ENCODE measurements around the gene NTF4.
"Not testable (repeated sequence)": the region's sequence is repeated elsewhere in the genome, so short reads cannot be mapped to it uniquely, and the experiment has no call there.

The NTF4 gene

DNA sequence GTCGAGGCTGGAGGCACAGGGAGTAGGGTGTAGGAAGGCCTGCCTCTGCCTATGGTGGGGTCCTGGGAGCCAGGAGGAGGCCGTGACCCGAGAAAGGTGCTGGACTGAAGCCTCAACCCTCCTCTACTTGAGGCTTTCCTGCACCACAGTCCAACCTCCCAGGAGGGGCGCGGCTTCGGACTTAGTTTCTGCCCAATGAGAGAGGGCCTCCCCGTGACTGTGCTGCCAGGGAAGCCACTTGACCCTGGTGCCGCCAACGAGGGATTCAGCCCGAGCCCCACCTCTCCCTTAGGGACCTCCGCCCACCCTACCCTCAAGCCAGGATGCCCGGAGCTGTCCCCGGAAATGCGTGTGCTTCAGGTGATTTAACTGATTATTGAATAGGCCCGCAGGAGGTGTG lies 40.4 kb downstream of the NTF4 start, which contains the start of gene CGB3:
Gene CGB3, minus strand, starts transcription at position 101 of the 400 bp plus-strand sequence. CDS start 362 bp downstream, outside the sequence.
- DNase-seq (ENCODE audit: extremely low read depth in 1 of 2, low read depth in 1 of 2), result not testable (repeated sequence)

- DNase-seq (ENCODE audit: extremely low read depth in 1 of 2, low read depth in 1 of 2), result no peak
Measured at GRCh38 chr19:49022116-49022515, 42.5 kb downstream of the NTF4 start.

DNA sequence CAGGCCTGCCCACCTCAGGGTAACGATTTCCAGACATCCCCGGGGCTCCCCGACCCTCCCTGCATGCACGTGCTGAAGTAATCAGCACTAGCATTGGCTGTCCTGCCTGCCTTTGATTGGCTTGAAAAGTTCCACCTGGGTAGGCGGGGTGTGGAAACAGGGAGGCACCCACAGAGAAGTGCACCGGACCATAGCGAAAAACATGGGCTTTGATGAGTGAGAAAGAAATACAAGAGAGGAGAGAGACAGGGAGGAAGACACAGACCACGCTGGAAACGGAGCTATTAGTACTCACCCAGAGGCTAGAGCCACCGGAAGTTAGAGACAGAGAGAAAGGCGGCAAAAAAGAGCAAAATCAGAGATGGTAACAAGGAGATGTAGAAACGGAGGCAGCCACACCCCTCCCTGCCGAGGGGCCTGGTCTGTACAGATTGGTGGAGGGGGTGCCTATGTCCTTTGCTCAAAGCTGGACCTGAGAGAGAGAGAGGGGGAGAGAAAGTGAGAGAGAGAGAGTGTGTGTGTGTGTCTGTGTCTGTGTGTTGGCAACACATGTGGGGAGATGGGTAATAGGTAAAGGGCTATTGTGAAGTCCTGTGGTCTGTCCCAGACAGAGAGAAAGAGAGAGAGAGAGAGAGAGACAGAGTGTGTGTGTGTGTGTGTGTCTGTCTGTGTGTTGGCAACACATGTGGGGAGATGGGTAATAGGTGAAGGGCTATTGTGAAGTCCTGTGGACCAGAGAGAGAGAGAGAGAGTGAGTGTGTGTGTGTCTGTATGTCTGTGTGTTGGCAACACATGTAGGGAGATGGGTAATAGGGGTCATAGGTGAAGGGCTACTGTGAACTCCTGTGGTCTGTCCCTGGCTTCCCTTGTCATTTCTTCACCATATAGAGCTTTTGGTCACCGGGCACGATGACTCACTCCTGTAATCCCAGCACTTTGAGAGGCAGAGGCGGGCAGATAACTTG lies 43.4 kb downstream of the NTF4 start:
- DNase-seq (ENCODE audit: extremely low read depth in 1 of 2, low read depth in 1 of 2), result no peak

DNA sequence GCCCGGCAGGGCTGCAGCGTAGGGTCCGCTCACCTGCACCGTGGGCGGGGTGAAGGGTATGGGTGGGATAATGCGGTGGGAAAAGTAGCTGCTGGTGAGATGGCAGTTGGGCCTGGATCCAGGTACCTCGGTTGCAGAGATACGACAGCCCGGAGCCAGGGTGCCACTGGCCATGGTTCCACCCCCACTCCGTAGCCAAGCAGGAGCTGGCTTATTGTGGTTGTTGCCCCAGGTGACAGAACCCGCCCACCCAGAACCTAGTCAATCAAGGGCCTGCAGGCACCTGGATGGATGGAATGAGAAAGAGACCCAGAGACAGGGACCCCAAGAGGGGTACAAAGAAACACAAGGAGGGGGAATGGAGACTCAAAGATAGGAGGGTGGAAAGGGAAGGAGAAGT lies 44.3 kb downstream of the NTF4 start:
- no peak for DNase-seq (ENCODE audit: extremely low read depth in 1 of 2, low read depth in 1 of 2)

- peak in 1 of 2 donors; percentile 50 for DNase-seq (ENCODE audit: extremely low read depth in 1 of 2, low read depth in 1 of 2)
Measured at GRCh38 chr19:49019242-49019932, 45.2 kb downstream of the NTF4 start.

DNA sequence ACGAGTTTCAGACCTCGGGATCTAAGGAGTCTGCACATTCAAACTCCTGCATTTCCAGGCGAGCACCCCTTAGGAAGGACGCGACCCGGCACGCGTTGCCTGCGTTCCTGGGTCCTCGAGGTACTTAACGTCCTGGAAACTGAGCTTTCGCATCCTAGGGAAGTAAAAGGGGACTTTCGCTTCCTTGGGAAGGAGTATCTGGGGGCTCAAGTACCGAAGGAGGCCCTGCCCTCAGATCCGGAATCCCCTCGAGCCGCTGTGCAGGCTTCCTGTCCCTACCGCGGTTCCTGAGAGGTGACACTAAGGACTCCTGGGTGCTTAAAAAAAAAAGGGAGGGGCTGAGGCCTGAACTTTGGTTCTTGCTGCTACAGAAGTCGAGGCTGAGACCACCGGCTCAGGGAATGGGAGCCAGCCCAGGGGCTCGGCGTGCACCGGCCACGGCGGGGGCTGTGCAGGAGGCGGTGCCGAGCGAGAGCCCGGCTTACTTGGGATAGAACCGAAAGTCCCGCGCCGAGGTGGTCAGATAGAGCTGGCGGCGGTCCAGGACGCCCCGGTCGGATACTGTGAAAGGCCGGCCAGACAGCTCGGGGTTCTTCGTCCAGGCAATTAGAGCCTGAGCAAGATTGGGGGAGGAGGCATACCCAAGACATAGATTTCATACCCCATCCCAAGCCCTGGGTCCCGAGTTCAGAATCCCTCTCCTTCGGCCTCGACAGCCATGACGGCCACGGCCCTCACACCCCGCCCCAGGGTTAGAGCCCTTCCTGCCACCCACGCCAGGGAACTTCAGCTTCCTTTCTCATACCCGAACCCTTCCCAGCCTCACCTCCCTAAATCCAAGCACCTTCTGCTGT lies 46.0 kb downstream of the NTF4 start:
- not testable (repeated sequence) for DNase-seq (ENCODE audit: extremely low read depth in 1 of 2, low read depth in 1 of 2)

GRCh38 chr19:49017666-49018351 lies 46.8 kb downstream of the NTF4 start:
- DNase-seq (ENCODE audit: extremely low read depth in 1 of 2, low read depth in 1 of 2), result peak; percentile 29 to 58

DNA sequence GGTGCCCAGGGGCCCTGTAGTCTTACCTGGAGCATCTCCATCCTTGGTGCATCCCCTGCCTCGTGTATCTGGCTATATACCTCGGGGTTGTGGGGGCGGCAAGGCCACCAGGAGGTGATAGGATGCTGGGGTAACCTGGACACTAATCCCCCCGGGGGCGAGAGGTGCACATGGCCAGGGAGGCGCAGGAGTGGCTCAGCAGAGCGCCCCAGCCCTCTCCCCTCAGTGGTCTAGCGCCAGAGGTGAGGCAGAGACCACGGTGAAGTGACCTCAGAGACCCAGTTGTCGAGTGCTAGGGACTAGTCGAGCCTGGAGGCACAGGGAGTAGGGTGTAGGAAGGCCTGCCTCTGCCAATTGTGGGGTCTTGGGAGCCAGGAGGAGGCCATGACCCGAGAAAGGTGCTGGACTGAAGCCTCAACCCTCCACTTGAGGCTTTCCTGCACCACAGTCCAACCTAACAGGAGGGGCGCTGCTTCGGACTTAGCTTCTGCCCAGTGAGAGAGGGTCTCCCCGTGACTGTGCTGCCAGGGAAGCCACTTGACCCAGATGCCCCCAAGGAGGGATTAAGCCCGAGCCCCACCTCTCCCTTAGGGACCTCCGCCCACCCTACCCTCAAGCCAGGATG lies 47.5 kb downstream of the NTF4 start, which contains the start of gene LHB:
Gene LHB, minus strand, starts transcription at position 51 of the 625 bp plus-strand sequence. Its CDS starts 10 bp downstream, at position 41.
- DNase-seq (ENCODE audit: extremely low read depth in 1 of 2, low read depth in 1 of 2), result no peak

GRCh38 chr19:49016067-49016839 lies 48.4 kb downstream of the NTF4 start:
- no peak for DNase-seq (ENCODE audit: extremely low read depth in 1 of 2, low read depth in 1 of 2)

- no peak for DNase-seq (ENCODE audit: extremely low read depth in 1 of 2, low read depth in 1 of 2)
Measured at GRCh38 chr19:49014870-49015255, 49.8 kb downstream of the NTF4 start.

GRCh38 chr19:49014123-49014869 lies 50.3 kb downstream of the NTF4 start:
- DNase-seq (ENCODE audit: extremely low read depth in 1 of 2, low read depth in 1 of 2), result no peak

DNA sequence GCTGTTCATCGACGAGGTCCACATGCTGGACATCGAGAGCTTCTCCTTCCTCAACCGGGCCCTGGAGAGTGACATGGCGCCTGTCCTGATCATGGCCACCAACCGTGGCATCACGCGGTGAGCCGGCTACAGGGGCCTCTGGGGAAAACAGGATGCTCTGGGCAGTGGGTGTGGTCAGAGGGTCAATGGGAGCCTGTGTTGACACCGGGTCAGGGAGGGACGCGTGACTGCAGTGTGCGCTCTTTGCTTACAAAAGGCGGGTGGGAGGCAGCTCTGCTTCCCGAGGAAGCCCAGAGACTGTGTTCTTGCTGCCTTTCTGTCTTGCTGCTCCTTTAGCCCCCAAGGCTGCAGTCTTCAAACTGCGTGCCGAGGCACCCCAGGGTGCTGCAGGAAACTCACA lies 53.4 kb downstream of the NTF4 start:
- no peak for DNase-seq (ENCODE audit: extremely low read depth in 1 of 2, low read depth in 1 of 2)
